GM12878 (cell line): ENCODE results near the gene SYT4. TPM values are rescaled to one million over a fixed set of nuclear protein-coding genes. Genes with fewer than 3 reads are reported as not detected.

Experiments
- ATAC-seq: fragments of 200-7000 bp; cut with Tn5 transposase; 3 replicates; pipeline ENCODE4 v1.9.1; 2020; ENCODE audit warnings: mild to moderate bottlenecking, moderate library complexity
- BruUV-seq: library from RNA; stranded (reverse); fragments of 400-500 nt; replicated peaks from 2 replicates; lab custom pipeline; 2021; lab: Mats Ljungman, UMichigan
- CTCF ChIA-PET: fragments of 300-600 bp; sonication (Branson Sonifier 250); formaldehyde crosslinking; extraction: SDS; loops from one replicate; lab custom pipeline; 2021; ENCODE audit warnings: inconsistent platforms; lab: Yijun Ruan, JAX
- POLR2A ChIA-PET: fragments of 350-600 bp; formaldehyde crosslinking; extraction: SDS; loops from one replicate; lab custom pipeline; 2021; ENCODE audit warnings: inconsistent platforms; lab: Charles Lee
- RAD21 ChIA-PET: fragments of 300-600 bp; sonication (Branson Sonifier 250); formaldehyde crosslinking; loops from one replicate; lab custom pipeline; 2023; ENCODE audit warnings: antibody characterized with exemption; ENCODE audit not compliant: unreplicated experiment; lab: Charles Lee
- SMC1A ChIA-PET: fragments of 300-600 bp; sonication (Branson Sonifier 250); formaldehyde crosslinking; loops from one replicate; lab custom pipeline; 2023; ENCODE audit not compliant: unreplicated experiment, uncharacterized antibody; lab: Charles Lee
- DNase-seq: peaks from one replicate; pipeline ENCODE4 v3.0.0-alpha.2; 2011; ENCODE audit warnings: low read depth, low spot score
- FAIRE-seq: peaks from 3 replicates; lab custom pipeline; 2011; peaks lifted over from hg19 to GRCh38; lab: Jason Lieb, UNC
- H2AFZ ChIP-seq: 2 replicates; pipeline ENCODE4 v1.6.0; 2011; ENCODE audit warnings: low read depth, low read length, control low read depth; ENCODE audit not compliant: control insufficient read depth
- H3K27ac ChIP-seq: 2 replicates; pipeline ENCODE4 v1.5.1; 2011; ENCODE audit warnings: control low read depth; ENCODE audit not compliant: control insufficient read depth, insufficient read depth
- H3K27me3 ChIP-seq, 2 experiments: replicated peaks in 1 of 2; 2 replicates each; pipeline versions ENCODE4 v1.6.0 to v1.6.1; 2011; ENCODE audit warnings: low read length in 1 of 2; ENCODE audit not compliant: control insufficient read depth in 2 of 2, insufficient read depth in 2 of 2
- H3K36me3 ChIP-seq, 2 experiments: 2 replicates each; pipeline ENCODE4 v1.5.1; 2011; ENCODE audit warnings: low read length in 1 of 2; ENCODE audit not compliant: control insufficient read depth in 2 of 2, insufficient read depth in 2 of 2
- H3K4me1 ChIP-seq: 2 replicates; pipeline ENCODE4 v1.6.1; 2011; ENCODE audit warnings: mild to moderate bottlenecking, low read length, moderate library complexity, mixed read lengths; ENCODE audit not compliant: control insufficient read depth, insufficient read depth
- H3K4me2 ChIP-seq: 2 replicates; pipeline ENCODE4 v1.6.0; 2011; ENCODE audit warnings: control low read depth; ENCODE audit not compliant: control insufficient read depth, insufficient read depth
- H3K4me3 ChIP-seq: fragments of 200-600 bp; sonication (generic); 2 replicates; pipeline ENCODE4 v1.5.1; 2016
- H3K79me2 ChIP-seq: 2 replicates; pipeline ENCODE4 v1.6.0; 2011; ENCODE audit warnings: low read length; ENCODE audit not compliant: control insufficient read depth, insufficient read depth
- H3K9ac ChIP-seq: 2 replicates; pipeline ENCODE4 v1.8.0; 2011; ENCODE audit warnings: low read length, control low read depth, mixed read lengths; ENCODE audit not compliant: control insufficient read depth, insufficient read depth
- H3K9me3 ChIP-seq: replicated peaks from 3 replicates; pipeline ENCODE4 v1.5.1; 2011; ENCODE audit warnings: mild to moderate bottlenecking, low read length; ENCODE audit not compliant: control insufficient read depth, insufficient read depth
- H4K20me1 ChIP-seq: 2 replicates; pipeline ENCODE4 v1.6.0; 2011; ENCODE audit not compliant: control insufficient read depth, insufficient read depth
- EZH2 ChIP-seq: IDR thresholded peaks from 2 replicates; pipeline ENCODE4 v1.6.1; 2012; ENCODE audit warnings: low read depth, mild to moderate bottlenecking, control low read depth, inconsistent platforms, low read length, borderline replicate concordance; ENCODE audit not compliant: control insufficient read depth
- GABPA ChIP-seq: IDR thresholded peaks from 2 replicates; pipeline ENCODE4 v1.6.1; 2014; ENCODE audit warnings: antibody characterized with exemption, low read depth, mild to moderate bottlenecking, inconsistent platforms
- HDAC2 ChIP-seq: fragments of 200-600 bp; sonication (generic); IDR thresholded peaks from 2 replicates; pipeline ENCODE4 v1.6.1; 2017
- PAX5 ChIP-seq: IDR thresholded peaks from 2 replicates; pipeline ENCODE4 v1.6.1; 2011; ENCODE audit warnings: low read depth, low read length, borderline replicate concordance
- POLR2A ChIP-seq: IDR thresholded peaks from 2 replicates; pipeline ENCODE4 v1.6.1; 2011; ENCODE audit warnings: low read depth, mild to moderate bottlenecking, low read length
- YY1 ChIP-seq: IDR thresholded peaks from 2 replicates; pipeline ENCODE4 v1.6.1; 2011; ENCODE audit warnings: low read depth, mild to moderate bottlenecking, low read length
- WGBS: methylation state at CpG from one replicate; pipeline ENCODE4 v1.1.6; 2016; ENCODE audit warnings: low lambda C conversion rate; ENCODE audit not compliant: insufficient replicate concordance, insufficient coverage; ENCODE audit errors: missing lambda C conversion rate; 5-methylcytosine and 5-hydroxymethylcytosine counted together
- in situ Hi-C: fragments of 300-500 bp; cut with MboI; formaldehyde crosslinking; loops from 9 replicates; pipeline ENCODE4 v1.14.3; 2018; ENCODE audit warnings: mixed read lengths
- intact Hi-C: fragments of 100-400 bp; cut with micrococcal nuclease; formaldehyde crosslinking; loops from one replicate; pipeline ENCODE4 v1.14.2; 2022; ENCODE audit not compliant: unreplicated experiment
- polyA plus RNA-seq, 11 experiments: library from polyadenylated mRNA; depleted of rRNA in 4 of 11; unstranded in 6 of 11; stranded (reverse) in 5 of 11; fragments of >200 nt; fragmentation: Nextera tagmentation in 4 of 11; fragmentation: Illumina TruSeq in 1 of 11; extraction: Ambion mirVana in 4 of 11; extraction: Trizol in 1 of 11; gene quantifications; 1 replicate in 1 of 11; 2 replicates in 10 of 11; pipeline versions ENCODE4 v1.2.1 to v1.2.3, GENCODE V29; 2011 to 2016; ENCODE audit warnings: inconsistent platforms in 2 of 11, missing spikeins in 2 of 11, low read depth in 1 of 11
- total RNA-seq, 4 experiments: library from RNA; depleted of rRNA in 3 of 4; stranded (reverse); fragments of >200 nt in 3 of 4; fragmentation: Illumina TruSeq in 1 of 4; extraction: Trizol in 1 of 4; gene quantifications; 2 replicates each; pipeline versions ENCODE4 v1.2.1 to v1.2.3, GENCODE V29; 2013 to 2021
- TF ChIP-seq, protein P1 (sequence below): IDR thresholded peaks from 2 replicates; pipeline ENCODE4 v1.6.1; 2012; ENCODE audit warnings: improper control_type of control experiment, low read depth, low read length; ENCODE audit not compliant: insufficient replicate concordance

SYT4 gene
- total and polyA plus RNA-seq, 10 of the 15 experiments (the other 5 are each of a cell fraction or from before 2014, with no cell fraction given) = 0.09 to 0.18 (median 0.11) TPM; not detected in 7

GRCh38 chr18:43275546-43275945 is 1.7 kb downstream of the SYT4 start:
- no peak overlapping the region for H3K27ac ChIP-seq
- no peaks in the 10 kb centered on the region for H4K20me1 ChIP-seq
- peaks cover 1 to 2% of the 10 kb centered on the region in 2 experiments; a peak in 3 of 4 replicates for H3K27me3 ChIP-seq
- TF ChIP-seq POLR2A (no peak), EZH2 (no peak), GABPA (no peak)
- TF ChIP-seq, all 136 proteins: peak for 0
- H3K9me3 ChIP-seq = no peaks in the 10 kb centered on the region
- POLR2A ChIA-PET = no interaction called here
- H3K4me2 ChIP-seq = no peak overlapping the region
- no peak for FAIRE-seq
- 0% methylated on average over 1 of the region's 1 CpG for WGBS
- DNase-seq = no peak
- ATAC-seq = no peak
- SMC1A ChIA-PET = interaction anchor here (1.2 kb wide), 1 partner anchor 889 kb away, joined by 4 read pairs; no protein-coding TSS in a partner anchor
- no peak overlapping the region for H2AFZ ChIP-seq
- H3K79me2 ChIP-seq = no peaks in the 10 kb centered on the region
- intact Hi-C loops (no loop called here), in situ Hi-C loops (loop anchor here (10.0 kb wide), 1 partner anchor 1171 kb away; no protein-coding TSS in a partner anchor)
- H3K9ac ChIP-seq = no peak overlapping the region
- H3K36me3 ChIP-seq = no peaks in the 10 kb centered on the region
- no TSS peak for BruUV-seq
- RAD21 ChIA-PET = no interaction called here
- H3K4me1 ChIP-seq = no peaks in the 10 kb centered on the region
- CTCF ChIA-PET = interaction anchor here (1.1 to 1.3 kb wide), 2 partner anchors 977 to 1161 kb away, joined by 3 to 4 read pairs; no protein-coding TSS in a partner anchor
- no peak overlapping the region for H3K4me3 ChIP-seq

DNA sequence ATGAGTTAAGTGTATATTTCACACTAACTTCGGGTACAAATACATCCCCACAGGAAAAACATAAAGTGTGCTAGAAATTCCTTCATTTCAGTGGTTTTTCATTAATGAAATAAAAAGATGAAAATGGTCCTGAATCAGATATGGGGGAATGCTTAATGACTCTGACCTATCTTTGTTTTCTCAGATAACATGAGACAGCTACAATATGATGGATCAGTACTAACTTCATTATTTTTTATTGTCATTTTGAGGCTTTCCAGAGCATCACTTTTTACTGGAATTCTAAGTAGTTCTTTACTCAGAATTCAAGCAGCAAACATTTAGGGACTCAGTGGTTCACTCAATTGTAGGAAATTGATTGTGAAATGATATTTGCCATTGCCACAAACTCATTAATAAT is 2.8 kb downstream of the SYT4 start:
- no peak overlapping the region for H3K27ac ChIP-seq
- no peaks in the 10 kb centered on the region for H4K20me1 ChIP-seq
- ChIA-PET CTCF (interaction anchor here (1.9 to 5.1 kb wide), 3 partner anchors 678 to 1221 kb away, joined by 4 to 95 read pairs (median 47); no protein-coding TSS in a partner anchor), POLR2A (no interaction called here), SMC1A (interaction anchor here (5.0 kb wide), 1 partner anchor 1160 kb away, joined by 66 read pairs; no protein-coding TSS in a partner anchor), RAD21 (interaction anchor here (4.5 kb wide), 1 partner anchor 1160 kb away, joined by 42 read pairs; no protein-coding TSS in a partner anchor)
- no peaks in the 10 kb centered on the region for H3K9me3 ChIP-seq
- no peak for TF ChIP-seq PAX5
- TF ChIP-seq, protein P1, sequence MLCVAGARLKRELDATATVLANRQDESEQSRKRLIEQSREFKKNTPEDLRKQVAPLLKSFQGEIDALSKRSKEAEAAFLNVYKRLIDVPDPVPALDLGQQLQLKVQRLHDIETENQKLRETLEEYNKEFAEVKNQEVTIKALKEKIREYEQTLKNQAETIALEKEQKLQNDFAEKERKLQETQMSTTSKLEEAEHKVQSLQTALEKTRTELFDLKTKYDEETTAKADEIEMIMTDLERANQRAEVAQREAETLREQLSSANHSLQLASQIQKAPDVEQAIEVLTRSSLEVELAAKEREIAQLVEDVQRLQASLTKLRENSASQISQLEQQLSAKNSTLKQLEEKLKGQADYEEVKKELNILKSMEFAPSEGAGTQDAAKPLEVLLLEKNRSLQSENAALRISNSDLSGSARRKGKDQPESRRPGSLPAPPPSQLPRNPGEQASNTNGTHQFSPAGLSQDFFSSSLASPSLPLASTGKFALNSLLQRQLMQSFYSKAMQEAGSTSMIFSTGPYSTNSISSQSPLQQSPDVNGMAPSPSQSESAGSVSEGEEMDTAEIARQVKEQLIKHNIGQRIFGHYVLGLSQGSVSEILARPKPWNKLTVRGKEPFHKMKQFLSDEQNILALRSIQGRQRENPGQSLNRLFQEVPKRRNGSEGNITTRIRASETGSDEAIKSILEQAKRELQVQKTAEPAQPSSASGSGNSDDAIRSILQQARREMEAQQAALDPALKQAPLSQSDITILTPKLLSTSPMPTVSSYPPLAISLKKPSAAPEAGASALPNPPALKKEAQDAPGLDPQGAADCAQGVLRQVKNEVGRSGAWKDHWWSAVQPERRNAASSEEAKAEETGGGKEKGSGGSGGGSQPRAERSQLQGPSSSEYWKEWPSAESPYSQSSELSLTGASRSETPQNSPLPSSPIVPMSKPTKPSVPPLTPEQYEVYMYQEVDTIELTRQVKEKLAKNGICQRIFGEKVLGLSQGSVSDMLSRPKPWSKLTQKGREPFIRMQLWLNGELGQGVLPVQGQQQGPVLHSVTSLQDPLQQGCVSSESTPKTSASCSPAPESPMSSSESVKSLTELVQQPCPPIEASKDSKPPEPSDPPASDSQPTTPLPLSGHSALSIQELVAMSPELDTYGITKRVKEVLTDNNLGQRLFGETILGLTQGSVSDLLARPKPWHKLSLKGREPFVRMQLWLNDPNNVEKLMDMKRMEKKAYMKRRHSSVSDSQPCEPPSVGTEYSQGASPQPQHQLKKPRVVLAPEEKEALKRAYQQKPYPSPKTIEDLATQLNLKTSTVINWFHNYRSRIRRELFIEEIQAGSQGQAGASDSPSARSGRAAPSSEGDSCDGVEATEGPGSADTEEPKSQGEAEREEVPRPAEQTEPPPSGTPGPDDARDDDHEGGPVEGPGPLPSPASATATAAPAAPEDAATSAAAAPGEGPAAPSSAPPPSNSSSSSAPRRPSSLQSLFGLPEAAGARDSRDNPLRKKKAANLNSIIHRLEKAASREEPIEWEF = no peak
- TF ChIP-seq HDAC2 = no peak
- TF ChIP-seq YY1 = no peak
- H3K9ac ChIP-seq = no peak overlapping the region
- no peaks in the 10 kb centered on the region for H3K4me1 ChIP-seq
- no peak overlapping the region for H2AFZ ChIP-seq
- no peak overlapping the region for H3K4me3 ChIP-seq
- DNase-seq (no peak), ATAC-seq (no peak), FAIRE-seq (no peak)
- intact Hi-C loops = loop anchor here (5.0 kb wide), 1 partner anchor 677 kb away; no protein-coding TSS in a partner anchor
- 0% methylated on average over 1 of the region's 1 CpG for WGBS
- H3K36me3 ChIP-seq = no peaks in the 10 kb centered on the region
- no peak overlapping the region for H3K4me2 ChIP-seq
- no TSS peak for BruUV-seq
- H3K27me3 ChIP-seq = peaks cover 1 to 2% of the 10 kb centered on the region in 2 experiments; a peak in 3 of 4 replicates
- no peaks in the 10 kb centered on the region for H3K79me2 ChIP-seq
- in situ Hi-C loops = loop anchor here (5.0 to 10.0 kb wide), 3 partner anchors 677 to 1170 kb away; no protein-coding TSS in a partner anchor
